Neuronal stem cell (in vitro differentiated cells): ENCODE measurements around the gene THBS3. TPM values are rescaled to one million over a fixed set of nuclear protein-coding genes. Genes with fewer than 3 reads are reported as not detected.
A peak's percentile ranks its signal among the peaks of the same experiment; 100 is the strongest.

Source experiments
- DNase-seq: peaks from one replicate; pipeline ENCODE4 v3.0.0-alpha.2; 2013; ENCODE audit warnings: low spot score
- H2AFZ ChIP-seq: one replicate; pipeline ENCODE4 v1.6.1; 2013; ENCODE audit warnings: mild to moderate bottlenecking, low read length, inconsistent platforms
- H2AK5ac ChIP-seq: 2 replicates; pipeline ENCODE4 v1.6.1; 2013; ENCODE audit warnings: low read depth, mild to moderate bottlenecking, inconsistent platforms, low read length, moderate library complexity, mixed read lengths
- H2BK120ac ChIP-seq: 2 replicates; pipeline ENCODE4 v1.6.1; 2013; ENCODE audit warnings: low read depth, mild to moderate bottlenecking, inconsistent platforms, low read length, moderate library complexity, mixed read lengths
- H2BK12ac ChIP-seq: one replicate; pipeline ENCODE4 v1.6.1; 2013; ENCODE audit warnings: low read length, inconsistent platforms
- H2BK15ac ChIP-seq: 2 replicates; pipeline ENCODE4 v1.6.1; 2013; ENCODE audit warnings: mild to moderate bottlenecking, low read length, inconsistent platforms, mixed read lengths
- H2BK5ac ChIP-seq: one replicate; pipeline ENCODE4 v1.6.1; 2013; ENCODE audit warnings: inconsistent platforms, mild to moderate bottlenecking, low read length, moderate library complexity
- H3K14ac ChIP-seq: one replicate; pipeline ENCODE4 v1.6.1; 2013; ENCODE audit warnings: low read length, inconsistent platforms
- H3K18ac ChIP-seq: 2 replicates; pipeline ENCODE4 v1.6.1; 2013; ENCODE audit warnings: low read length, inconsistent platforms
- H3K23ac ChIP-seq: 2 replicates; pipeline ENCODE4 v1.6.1; 2013; ENCODE audit warnings: low read depth, mild to moderate bottlenecking, mixed read lengths, low read length, inconsistent platforms; ENCODE audit not compliant: poor library complexity
- H3K27ac ChIP-seq: replicated peaks from 3 replicates; pipeline ENCODE4 v1.5.1; 2013; ENCODE audit warnings: low read length, inconsistent platforms
- H3K27me3 ChIP-seq, 3 experiments: 2 replicates each; pipeline ENCODE4 v1.6.1; 2013; ENCODE audit warnings: low read length in 3 of 3, mild to moderate bottlenecking in 2 of 3, inconsistent platforms in 1 of 3, low read depth in 1 of 3, mixed read lengths in 1 of 3, moderate library complexity in 1 of 3; ENCODE audit not compliant: control insufficient read depth in 3 of 3, insufficient read depth in 3 of 3
- H3K36me3 ChIP-seq, 2 donors: replicated peaks in 1 of 2; 2 replicates each; pipeline ENCODE4 v1.6.1; 2013; ENCODE audit warnings: low read length in 2 of 2; ENCODE audit not compliant: control insufficient read depth in 2 of 2, insufficient read depth in 2 of 2
- H3K4ac ChIP-seq: 2 replicates; pipeline ENCODE4 v1.6.1; 2013; ENCODE audit warnings: inconsistent platforms, mild to moderate bottlenecking, low read length, moderate library complexity
- H3K4me1 ChIP-seq, 2 donors: 1 replicate in 1 of 2; 2 replicates in 1 of 2; pipeline ENCODE4 v1.6.1; 2013; ENCODE audit warnings: low read length in 2 of 2, low read depth in 1 of 2; ENCODE audit not compliant: control insufficient read depth in 2 of 2, insufficient read depth in 1 of 2
- H3K4me2 ChIP-seq: one replicate; pipeline ENCODE4 v1.6.1; 2013; ENCODE audit warnings: mild to moderate bottlenecking, low read length, inconsistent platforms; ENCODE audit not compliant: insufficient read depth, poor library complexity, severe bottlenecking
- H3K4me3 ChIP-seq, 2 donors: 2 replicates each; pipeline ENCODE4 v1.5.1; 2013; ENCODE audit warnings: low read length in 2 of 2, mild to moderate bottlenecking in 2 of 2, inconsistent platforms in 1 of 2, moderate library complexity in 1 of 2
- H3K79me1 ChIP-seq: one replicate; pipeline ENCODE4 v1.6.1; 2013; ENCODE audit warnings: low read depth, mild to moderate bottlenecking, inconsistent platforms, low read length, moderate library complexity
- H3K9ac ChIP-seq: one replicate; pipeline ENCODE4 v1.6.1; 2013; ENCODE audit warnings: mild to moderate bottlenecking, low read depth, low read length, inconsistent platforms; ENCODE audit not compliant: poor library complexity
- H3K9me3 ChIP-seq, 2 donors: replicated peaks in 1 of 2; 2 replicates each; pipeline versions ENCODE3 to v1.6.1; 2013; ENCODE audit warnings: low read length in 2 of 2, mild to moderate bottlenecking in 2 of 2, inconsistent platforms in 1 of 2, low read depth in 1 of 2, mixed read lengths in 1 of 2, moderate library complexity in 1 of 2; ENCODE audit not compliant: control insufficient read depth in 2 of 2, insufficient read depth in 1 of 2
- H4K8ac ChIP-seq: one replicate; pipeline ENCODE4 v1.6.1; 2013; ENCODE audit warnings: low read depth, mild to moderate bottlenecking, inconsistent platforms, low read length, moderate library complexity
- H4K91ac ChIP-seq: one replicate; pipeline ENCODE4 v1.6.1; 2013; ENCODE audit warnings: low read length, low read depth, mild to moderate bottlenecking, inconsistent platforms; ENCODE audit not compliant: poor library complexity
- WGBS, 2 donors: extraction: QIAGEN DNeasy Blood & Tissue Kit; methylation state at CpG; one replicate each; pipeline ENCODE4 v1.1.7; 2013; ENCODE audit warnings: missing lambda C conversion rate in 2 of 2, mixed read lengths in 1 of 2; ENCODE audit not compliant: insufficient read length in 2 of 2, insufficient replicate concordance in 1 of 2; ENCODE audit errors: extremely low coverage in 2 of 2; 5-methylcytosine and 5-hydroxymethylcytosine counted together
- polyA plus RNA-seq, 2 experiments: library from polyadenylated mRNA; stranded (reverse); fragments of 200-250 nt; gene quantifications; one replicate each; pipeline ENCODE4 v1.2.3, GENCODE V29; 2013

Gene THBS3
- polyA plus RNA-seq (2013, experiment 1 of 2), result 25.0 TPM
- 25.1 TPM for polyA plus RNA-seq (2013, experiment 2 of 2)

DNA sequence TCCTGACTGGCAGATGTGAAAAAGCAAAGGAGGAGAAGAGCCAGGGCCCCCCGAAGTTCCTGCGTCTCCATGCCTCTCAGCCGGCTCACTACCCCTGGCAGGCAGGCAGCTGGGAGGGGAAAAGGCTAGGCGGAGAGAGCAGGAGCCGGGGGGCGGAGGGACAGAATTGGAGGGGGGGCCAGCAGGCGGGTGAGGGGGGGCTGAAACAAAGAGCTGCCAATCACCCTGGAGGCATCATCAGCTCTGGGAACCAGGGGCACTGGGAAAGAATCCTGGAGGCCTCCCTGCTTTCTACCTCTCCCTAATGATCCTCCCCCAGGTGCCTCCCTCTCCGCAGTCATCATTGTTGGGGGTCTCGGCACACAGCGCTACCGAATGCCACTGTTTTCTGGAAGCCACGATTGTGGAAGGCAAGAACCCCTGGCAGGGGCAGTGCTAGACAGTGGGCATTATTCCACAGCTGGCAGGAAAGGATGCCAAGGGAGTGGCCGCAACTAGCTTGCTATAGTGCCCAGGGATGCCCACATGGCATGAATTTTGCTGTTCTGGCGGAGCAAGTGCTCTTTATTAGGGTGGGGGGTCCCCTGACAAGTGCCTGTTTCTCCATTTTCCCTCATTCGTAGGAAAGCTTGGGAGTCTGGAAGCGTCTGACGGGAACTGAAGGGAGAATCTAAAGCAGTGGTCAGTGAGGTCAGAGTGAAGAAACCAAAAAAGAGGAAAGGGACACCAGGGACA lies at the start of gene THBS3:
Gene THBS3 (minus strand): TSS at position 92 of the 735 bp plus-strand sequence. CDS start 21 bp downstream, at position 71.
- H4K8ac ChIP-seq, result peak within 1 kb of the TSS; percentile 99
- no CpG with 5 or more reads among the region's 17 CpGs for WGBS, 2 donors

DNA sequence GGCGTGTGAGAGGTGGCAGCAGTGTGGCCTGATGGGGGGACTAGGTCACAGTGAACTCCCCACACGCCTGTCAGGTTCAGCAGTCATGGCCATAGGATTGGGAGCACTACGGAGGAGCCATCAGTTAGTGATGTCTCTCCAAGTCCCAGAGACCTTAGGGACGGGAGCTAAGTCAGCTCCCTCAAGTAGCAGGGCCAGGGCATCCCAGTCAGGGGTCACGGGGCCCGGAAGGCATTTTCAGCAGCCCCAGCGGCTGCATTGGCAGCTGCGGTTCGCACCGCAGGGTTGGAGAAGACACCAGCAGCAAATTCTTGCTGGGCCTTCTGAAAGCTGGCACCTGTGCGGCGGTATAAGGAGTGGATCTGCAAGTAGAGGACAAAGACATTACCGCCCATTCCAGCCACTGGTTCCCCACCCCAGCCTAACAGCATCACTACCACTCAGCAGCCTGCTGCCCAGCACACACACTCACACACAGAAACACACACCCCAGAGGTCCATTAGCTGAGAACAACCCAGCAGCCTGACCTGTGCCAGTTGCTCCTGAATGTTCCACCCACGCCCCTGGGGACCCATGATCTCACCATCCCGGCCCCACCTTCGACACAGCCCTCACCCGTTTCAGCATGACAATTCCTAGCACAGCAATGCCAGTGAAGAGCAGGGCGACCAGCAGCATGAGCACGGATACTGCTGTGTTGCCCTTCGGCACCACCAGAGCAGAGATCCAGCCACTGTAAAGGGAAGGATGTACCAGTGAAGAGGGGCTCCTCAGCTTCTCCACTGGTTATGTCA lies 48.6 kb upstream of the THBS3 start:
- Histone ChIP-seq H2BK12ac (no peak overlapping the region), H3K9me3 (no peaks in the 10 kb centered on the region), H3K36me3 (peaks cover 7 to 49% of the 10 kb centered on the region in 2 donors), H3K23ac (no peak overlapping the region), H3K4me1 (peaks cover 18 to 29% of the 10 kb centered on the region in 2 donors), H3K79me1 (peaks cover 16% of the 10 kb centered on the region), H4K91ac (no peak overlapping the region), H3K27me3 (no peaks in the 10 kb centered on the region), H3K18ac (peak overlapping the region; percentile 15), H3K4ac (no peak overlapping the region), H2AFZ (peak overlapping the region; percentile 97), H3K14ac (no peak overlapping the region), H2BK120ac (no peak overlapping the region), H3K4me2 (peak overlapping the region; percentile 94), H2BK5ac (no peak overlapping the region), H2AK5ac (peak overlapping the region; percentile 24), H3K9ac (no peak overlapping the region), H3K27ac (peak overlapping the region; percentile 11), H2BK15ac (no peak overlapping the region), H4K8ac (no peak overlapping the region), H3K4me3 (peak overlapping the region; percentile 27 to 70)
- no CpG with 5 or more reads among the region's 20 CpGs for WGBS, 2 donors
- DNase-seq, result no peak

More for the DNA sequence above, at the start of gene THBS3:
- peak within 1 kb of the TSS; percentile 89 for H4K91ac ChIP-seq
- peak within 1 kb of the TSS; percentile 86 for H3K4ac ChIP-seq
- peak within 1 kb of the TSS; percentile 18 for H2BK12ac ChIP-seq
- H3K79me1 ChIP-seq, result peaks cover 6% of the 10 kb centered on the region
- peak within 1 kb of the TSS; percentile 86 for H3K14ac ChIP-seq
- H3K36me3 ChIP-seq, result peaks cover 8 to 45% of the 10 kb centered on the region in 2 donors
- H3K27ac ChIP-seq, result peak within 1 kb of the TSS; percentile 99
- H3K4me1 ChIP-seq, result peaks cover 13 to 15% of the 10 kb centered on the region in 2 donors
- H2BK5ac ChIP-seq, result peak within 1 kb of the TSS; percentile 98
- H3K4me3 ChIP-seq, result peak within 1 kb of the TSS; percentile 82 to 86
- H3K4me2 ChIP-seq, result peak within 1 kb of the TSS; percentile 95
- no peaks in the 10 kb centered on the region for H3K9me3 ChIP-seq
- H2AFZ ChIP-seq, result peak within 1 kb of the TSS; percentile 77
- no peaks in the 10 kb centered on the region for H3K27me3 ChIP-seq
- H2BK120ac ChIP-seq, result peak within 1 kb of the TSS; percentile 98
- H3K18ac ChIP-seq, result peak within 1 kb of the TSS; percentile 100
- peak; percentile 77 for DNase-seq
- H3K9ac ChIP-seq, result peak within 1 kb of the TSS; percentile 97
- peak within 1 kb of the TSS; percentile 100 for H2BK15ac ChIP-seq
- peak within 1 kb of the TSS; percentile 95 for H3K23ac ChIP-seq
- H2AK5ac ChIP-seq, result peak within 1 kb of the TSS; percentile 98

DNA sequence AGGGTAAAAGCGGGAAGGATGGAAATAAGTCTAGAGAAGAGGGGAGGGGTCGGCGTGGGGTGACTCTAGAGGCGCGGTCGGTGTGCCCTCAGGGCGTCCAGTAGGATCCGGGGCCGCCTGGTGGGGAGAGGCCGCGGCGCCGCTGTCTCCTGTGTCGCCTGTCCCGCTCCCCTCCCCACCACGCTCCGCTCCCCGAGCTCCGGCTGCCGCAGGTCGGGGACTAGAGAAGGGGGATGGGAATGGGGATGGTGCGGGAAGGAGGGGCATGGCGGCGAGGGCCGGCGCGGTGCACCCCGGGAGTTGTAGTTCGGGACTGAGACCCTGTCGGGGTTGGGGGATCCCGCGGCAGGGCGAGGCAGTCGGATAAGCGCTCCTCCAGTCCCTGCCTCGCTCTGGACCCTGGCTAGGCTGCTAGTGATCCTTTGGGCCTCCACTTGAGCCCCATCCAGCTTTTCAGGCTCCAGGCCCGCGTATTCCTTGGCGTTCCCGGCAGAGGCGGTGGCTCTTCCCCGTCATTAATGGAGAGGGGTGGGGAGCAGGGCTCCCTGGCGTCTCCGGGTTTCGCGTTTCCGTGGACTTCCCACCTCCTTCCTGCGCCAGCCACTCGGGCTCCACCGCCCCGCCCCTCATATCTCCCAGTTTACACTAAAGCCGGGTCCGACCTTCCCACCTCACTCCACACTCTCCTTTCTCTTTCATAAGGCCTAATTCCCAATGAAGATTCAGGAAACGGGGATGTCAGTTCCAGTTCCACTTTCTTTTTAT lies 47.7 kb upstream of the THBS3 start, which contains the start of gene ENTREP3:
Gene ENTREP3 (minus strand): TSS at position 241 of the 765 bp plus-strand sequence. CDS start 606 bp downstream, outside the sequence.
- no CpG with 5 or more reads among the region's 54 CpGs for WGBS, 2 donors
- Histone ChIP-seq H3K27me3 (no peaks in the 10 kb centered on the region), H3K4ac (peak within 1 kb of the TSS; percentile 57), H2BK120ac (peak within 1 kb of the TSS; percentile 48), H3K27ac (peak within 1 kb of the TSS; percentile 80), H2AFZ (peak within 1 kb of the TSS; percentile 97), H3K9me3 (no peaks in the 10 kb centered on the region), H4K8ac (no peak within 1 kb of the TSS), H2BK15ac (peak within 1 kb of the TSS; percentile 23), H2AK5ac (peak within 1 kb of the TSS; percentile 41), H3K23ac (peak within 1 kb of the TSS; percentile 94), H2BK12ac (no peak within 1 kb of the TSS), H3K4me1 (peaks cover 21 to 29% of the 10 kb centered on the region in 2 donors), H3K9ac (peak within 1 kb of the TSS; percentile 99), H2BK5ac (peak within 1 kb of the TSS; percentile 79), H3K36me3 (peaks cover 7 to 50% of the 10 kb centered on the region in 2 donors), H4K91ac (peak within 1 kb of the TSS; percentile 57), H3K18ac (peak within 1 kb of the TSS; percentile 99), H3K4me3 (peak within 1 kb of the TSS; percentile 70 to 83), H3K4me2 (peak within 1 kb of the TSS; percentile 94), H3K79me1 (peaks cover 16% of the 10 kb centered on the region), H3K14ac (peak within 1 kb of the TSS; percentile 90)
- DNase-seq, result peak; percentile 87
